ENCODE data around the gene RCAN3.

Gene RCAN3

GRCh38 chr1:24551960-24552571, 49.4 kb downstream of the RCAN3 start:
- no peak for DNase-seq

GRCh38 chr1:24553931-24554330, 51.3 kb downstream of the RCAN3 start:
- no peak for DNase-seq

DNA sequence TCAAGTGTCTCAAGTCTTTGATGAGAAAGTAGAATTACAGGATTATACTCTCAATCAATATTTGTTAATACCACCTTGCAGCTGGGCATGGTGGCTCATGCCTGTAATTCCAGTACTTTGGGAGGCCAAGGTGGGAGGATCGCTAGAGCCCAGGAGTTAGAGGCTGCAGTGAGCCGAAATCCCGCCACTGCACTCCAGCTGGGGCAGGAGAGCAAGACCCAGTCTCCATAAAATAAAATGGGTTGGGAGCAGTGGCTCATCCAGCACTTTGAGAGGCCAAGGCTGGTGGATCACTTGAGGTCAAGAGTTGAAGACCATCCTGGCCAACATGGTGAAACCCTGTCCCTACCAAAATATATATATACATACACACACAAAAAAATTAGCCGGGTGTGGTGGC, 52.1 kb downstream of the RCAN3 start:
- DNase-seq: no peak

- no peak for DNase-seq
Observed at GRCh38 chr1:24555591-24556413, 53.2 kb downstream of the RCAN3 start, which contains the start of gene NCMAP. NCMAP (plus strand) TSS chr1:24556087; CDS start chr1:24595431, 39,344 bp downstream.

GRCh38 chr1:24556414-24556795, 53.8 kb downstream of the RCAN3 start:
- DNase-seq: no peak

DNA sequence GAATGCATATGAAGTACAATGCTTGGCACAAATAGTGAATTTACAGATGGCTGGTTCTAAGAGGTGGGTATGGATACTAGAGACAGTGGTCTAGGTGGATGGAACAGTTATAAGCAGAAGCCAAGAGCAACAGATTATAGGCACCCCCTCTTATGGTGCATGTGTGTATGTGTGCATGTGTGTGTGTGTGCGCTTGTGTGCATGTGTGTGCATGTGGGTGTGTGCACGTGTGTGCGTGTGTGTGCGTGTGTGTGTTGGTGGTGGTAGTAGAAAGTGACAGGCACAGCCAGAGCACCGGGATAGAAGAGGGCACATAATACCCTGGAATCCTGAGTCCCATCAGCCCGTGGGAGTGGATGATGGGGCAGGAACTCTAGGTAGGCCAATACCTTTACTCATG, 54.6 kb downstream of the RCAN3 start:
- DNase-seq: no peak

DNA sequence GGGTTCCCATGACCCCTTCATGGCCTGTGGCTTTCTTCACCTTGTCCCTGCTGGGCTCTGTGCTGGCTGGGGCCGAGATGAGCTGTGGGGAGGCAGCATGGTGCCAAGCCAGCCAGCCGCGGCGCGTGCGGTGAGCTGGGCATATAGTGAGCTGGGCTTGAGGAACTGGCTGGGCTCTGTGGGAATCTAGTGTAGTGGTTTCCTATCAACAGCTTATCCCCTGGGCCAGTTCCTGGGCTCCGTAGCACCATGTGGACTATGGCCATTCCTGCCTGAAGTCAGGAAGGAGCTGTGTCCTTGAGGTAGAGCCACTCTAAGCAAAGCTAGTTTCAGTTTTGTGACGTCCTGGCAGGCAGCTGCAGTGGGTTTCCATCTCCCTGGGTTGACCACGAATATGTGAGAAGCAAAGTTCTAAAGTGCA, 55.1 kb downstream of the RCAN3 start:
- no peak for DNase-seq

GRCh38 chr1:24558455-24558854, 55.8 kb downstream of the RCAN3 start:
- no peak for DNase-seq

DNA sequence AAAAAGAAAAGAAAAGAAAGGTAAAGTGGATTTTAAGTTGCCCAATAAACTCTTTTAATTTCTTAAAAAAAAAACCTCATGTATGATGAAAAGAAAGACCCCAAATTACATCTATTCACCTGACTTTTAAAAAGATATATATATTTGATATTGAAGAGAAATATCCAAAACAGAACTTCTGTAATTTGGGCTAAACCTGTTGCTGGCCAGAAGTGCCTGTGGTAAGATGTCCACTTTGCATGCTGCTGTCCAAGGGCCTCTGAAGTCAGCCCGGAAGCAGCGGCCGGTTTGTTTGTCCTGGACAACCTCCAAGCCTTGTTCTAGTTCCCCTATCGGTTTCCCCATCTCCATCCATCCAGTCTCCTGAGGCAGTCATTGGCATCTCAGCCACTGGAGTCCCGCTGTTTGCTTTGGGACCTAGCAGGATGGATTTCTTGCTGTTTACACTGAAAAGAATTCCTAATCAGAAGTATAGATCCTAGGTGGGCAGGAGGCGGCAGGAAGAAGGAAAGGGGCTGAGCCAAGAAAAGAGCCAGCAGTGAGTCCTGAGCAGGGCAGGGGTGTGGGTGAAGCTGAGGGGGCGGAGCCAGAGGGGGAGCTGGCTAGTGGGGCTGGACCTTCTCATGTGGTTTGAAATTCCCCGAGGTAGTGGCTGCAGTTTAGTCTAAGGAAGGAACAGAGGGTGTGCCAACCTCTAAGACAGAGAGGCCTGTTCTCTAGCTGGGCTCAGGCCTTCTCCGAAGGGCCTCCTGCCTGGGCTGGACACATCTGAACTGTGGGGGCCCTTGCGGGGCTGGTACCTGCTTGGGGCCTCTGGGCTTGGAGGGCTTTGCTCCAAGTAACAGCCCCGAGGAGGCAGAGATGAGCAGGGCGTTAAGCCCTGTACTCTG, 56.5 kb downstream of the RCAN3 start:
- DNase-seq: peak; percentile 18

- DNase-seq: no peak
Observed at GRCh38 chr1:24560361-24560760, 57.7 kb downstream of the RCAN3 start.

- DNase-seq: no peak
Observed at GRCh38 chr1:24562625-24563024, 60.0 kb downstream of the RCAN3 start.

DNA sequence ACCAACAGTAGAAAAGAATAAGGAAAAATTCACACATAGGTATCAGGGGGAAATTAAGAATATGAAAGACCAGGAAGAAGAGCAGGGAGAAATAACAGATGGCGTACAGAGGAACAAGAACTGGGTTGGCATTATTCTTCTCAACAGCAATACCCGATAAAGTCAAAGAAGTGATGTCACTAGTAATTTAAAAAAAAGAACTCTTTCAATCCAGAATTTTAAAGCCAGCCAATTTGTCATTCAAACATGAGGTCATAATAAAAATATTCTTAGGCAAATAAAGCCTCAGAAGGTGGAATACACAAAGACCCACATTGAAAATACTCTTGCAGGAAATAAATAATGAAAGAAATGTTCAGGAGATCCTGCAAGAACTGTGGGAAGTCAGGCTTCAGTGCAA, 62.1 kb downstream of the RCAN3 start:
- no peak for DNase-seq

- DNase-seq: no peak
Observed at GRCh38 chr1:24566236-24566867, 63.7 kb downstream of the RCAN3 start.

DNA sequence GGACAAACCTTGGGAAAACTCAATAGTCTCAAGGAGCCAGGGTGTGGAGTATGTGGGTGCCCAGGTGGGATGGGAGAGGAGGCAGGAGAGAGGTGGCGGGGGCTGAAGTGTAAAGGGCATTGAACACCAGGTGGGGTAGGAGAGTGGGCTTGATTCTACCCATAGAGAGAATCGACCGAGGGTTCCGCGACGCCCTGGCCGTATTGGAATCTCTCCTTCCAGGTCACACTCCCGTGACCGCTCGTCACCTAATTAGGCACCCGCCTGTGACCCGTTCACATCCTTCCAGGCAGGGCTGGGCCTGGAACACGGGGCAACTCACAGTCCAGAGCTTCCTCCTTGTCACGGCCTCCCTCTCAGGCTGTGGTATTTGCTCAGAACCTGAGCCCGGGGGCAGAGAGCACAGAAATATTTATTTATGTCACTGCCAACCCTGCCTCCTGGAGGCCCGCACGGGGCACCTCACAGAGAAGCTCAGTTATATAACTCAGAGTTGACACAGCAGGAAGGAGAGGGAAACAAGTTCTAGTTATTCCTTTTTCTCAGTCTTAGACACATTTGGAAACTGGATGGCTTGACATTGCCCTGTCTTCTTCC, 65.3 kb downstream of the RCAN3 start:
- DNase-seq: no peak

GRCh38 chr1:24568475-24568874, 65.8 kb downstream of the RCAN3 start:
- no peak for DNase-seq

DNA sequence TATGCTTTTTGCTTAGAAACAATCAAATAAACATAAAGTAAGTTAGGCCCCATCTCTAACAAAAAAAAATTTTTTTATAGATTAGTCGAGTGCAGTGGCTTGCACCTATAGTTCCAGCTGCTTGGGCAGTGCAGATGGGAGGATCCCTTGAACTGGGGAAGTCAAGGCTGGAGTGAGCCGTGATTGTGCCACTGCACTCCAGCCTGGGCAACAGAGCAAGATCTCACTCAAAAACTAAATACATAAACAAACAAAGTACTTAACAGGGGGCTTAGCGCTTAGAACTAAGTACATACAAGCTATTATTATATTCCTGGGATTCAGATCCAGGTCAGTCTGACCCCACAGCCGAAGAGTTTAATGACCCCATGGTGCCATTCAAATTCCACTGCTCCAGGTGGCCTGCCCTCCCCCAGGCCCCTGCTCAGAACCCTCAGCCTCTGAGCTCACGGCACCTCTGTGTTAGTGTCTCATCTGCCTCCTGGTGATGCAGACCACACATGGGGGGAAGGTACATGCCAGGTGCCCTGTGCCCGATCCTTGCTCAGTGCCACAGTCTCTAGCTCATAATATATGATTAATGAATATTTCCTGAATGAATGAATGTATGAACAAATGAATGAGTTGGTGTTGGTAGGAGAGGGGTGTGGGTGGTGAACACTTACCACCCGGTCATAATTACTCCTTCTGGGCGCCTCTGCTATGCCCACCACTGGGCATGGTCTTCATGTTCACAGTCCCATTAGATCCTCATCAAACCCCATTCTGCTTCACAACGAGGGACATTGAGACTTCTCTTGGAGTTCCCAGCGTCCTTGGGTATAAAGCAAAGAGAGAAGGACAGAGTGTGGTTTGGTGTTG, 67.9 kb downstream of the RCAN3 start:
- DNase-seq: no peak

- peak; percentile 32 for DNase-seq
Observed at GRCh38 chr1:24572301-24572700, 69.7 kb downstream of the RCAN3 start.

DNA sequence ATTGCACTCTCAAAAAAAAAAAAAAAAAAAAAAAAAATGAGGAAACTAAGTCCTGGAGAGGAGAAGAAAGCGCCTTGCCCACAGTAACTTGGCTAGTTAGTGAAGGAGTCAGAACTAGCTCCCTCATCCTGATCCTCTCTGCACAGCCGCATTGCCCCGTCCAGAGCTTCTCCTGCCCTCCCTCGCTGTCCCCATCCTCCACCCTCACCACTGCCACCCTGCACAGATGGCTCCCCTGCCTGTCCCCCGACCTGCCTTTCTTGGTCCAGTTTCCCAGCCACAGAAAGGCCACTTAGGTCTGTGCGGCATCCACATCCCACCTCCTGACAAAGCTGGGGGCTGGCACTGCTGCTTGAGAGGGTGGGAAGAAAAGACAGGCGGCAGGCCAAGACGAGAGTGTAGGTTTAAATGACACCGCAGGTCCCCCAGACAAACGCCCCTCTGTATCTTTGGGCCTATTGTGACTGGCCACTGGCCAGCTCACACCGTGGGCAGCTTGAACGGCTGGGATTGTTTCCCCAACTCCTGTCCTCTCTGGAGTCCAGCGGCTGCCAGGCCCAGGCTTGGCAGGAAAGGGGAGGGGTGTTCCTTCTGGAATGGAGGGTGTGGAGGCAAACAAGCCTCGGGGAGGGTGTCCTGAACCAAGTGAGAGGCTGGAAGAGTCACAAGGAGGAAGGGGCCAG, 73.4 kb downstream of the RCAN3 start:
- DNase-seq: no peak

GRCh38 chr1:24578846-24579245, 76.2 kb downstream of the RCAN3 start:
- DNase-seq: no peak

DNA sequence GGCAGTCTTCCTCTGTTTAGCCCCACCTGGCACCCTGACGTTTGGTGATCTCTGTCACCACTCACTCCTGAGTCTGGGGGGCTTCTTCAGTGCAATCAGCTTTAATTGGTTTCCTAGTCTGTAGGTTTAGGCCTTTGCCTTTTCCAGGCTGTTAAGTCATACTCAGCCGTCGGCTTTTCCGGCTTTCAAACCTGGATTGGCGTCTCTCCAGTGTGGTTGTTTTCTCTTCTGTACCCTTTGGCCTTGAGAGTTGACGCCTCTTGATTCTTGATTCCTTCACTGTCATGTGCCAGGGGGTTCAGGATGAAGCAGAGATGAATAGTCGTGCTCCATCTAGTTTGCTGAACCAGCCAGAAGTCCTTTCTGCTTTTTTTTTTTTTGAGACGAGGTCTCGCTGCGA, 78.1 kb downstream of the RCAN3 start:
- no peak for DNase-seq

- no peak for DNase-seq
Observed at GRCh38 chr1:24584171-24584647, 81.6 kb downstream of the RCAN3 start.
